Measurements from ENCODE around the gene PSMG1. TPM values are rescaled to one million over a fixed set of nuclear protein-coding genes. Genes with fewer than 3 reads are reported as not detected.

Gene PSMG1
- total and polyA plus RNA-seq, 10 of the 15 experiments (the other 5 are each of a cell fraction or from before 2014, with no cell fraction given) = 21.3 to 248 (median 121) TPM

DNA sequence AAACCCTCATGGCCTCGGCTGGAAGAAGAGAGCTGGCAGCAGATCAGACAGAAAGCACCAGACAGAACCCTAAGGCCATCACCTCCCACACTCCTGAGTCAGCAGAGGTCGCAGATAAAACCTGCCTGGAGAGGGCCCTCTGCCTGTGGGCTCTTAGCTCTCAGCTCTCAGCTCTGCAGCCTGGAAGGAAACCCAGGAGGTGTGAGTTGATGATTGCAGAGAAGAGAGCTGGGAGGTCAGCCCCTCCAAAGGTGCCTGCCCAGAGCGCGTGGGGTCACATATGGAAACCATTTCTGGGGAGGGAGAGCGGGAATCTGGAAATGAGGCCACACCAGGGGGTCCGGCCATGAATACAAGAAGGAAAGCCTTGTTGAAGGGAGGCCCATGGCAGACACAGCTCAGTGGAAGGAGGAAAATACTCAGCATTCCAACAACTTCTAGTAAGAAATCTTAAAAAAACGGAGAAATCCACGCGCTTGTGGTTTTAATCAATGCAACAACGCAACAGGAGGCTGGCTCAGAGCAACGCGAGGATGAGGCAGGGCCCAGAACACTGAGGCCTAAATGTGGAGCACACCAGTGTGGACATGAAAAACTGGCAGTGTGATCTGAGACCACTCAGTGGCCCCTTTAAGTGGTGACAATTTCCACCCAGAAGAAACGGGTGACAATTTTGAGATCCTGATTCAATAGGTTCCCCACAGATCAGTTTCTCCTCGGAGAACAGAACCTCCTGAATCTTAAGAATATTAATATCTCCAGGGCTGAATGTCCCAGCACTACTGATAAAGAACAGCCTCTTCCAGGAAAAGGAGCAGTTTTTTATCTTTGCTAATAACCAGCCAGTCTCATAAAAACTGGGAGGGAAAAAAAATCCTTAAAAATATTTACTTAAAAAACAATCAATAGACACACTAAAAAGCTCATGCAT lies 45.7 kb downstream of the PSMG1 start:
- BruUV-seq (replicated peaks) = no TSS peak
- Histone ChIP-seq H3K9me3 (replicated peaks; ENCODE audit: control insufficient read depth, insufficient read depth, low read length) (no peaks in the 10 kb centered on the region), H3K36me3 (ENCODE audit: control insufficient read depth in 2 of 2, insufficient read depth in 2 of 2, low read length in 1 of 2) (no peaks in the 10 kb centered on the region), H3K4me3 (no peak overlapping the region), H3K4me2 (ENCODE audit: control insufficient read depth, insufficient read depth) (no peak overlapping the region), H3K27ac (ENCODE audit: control insufficient read depth, insufficient read depth) (no peak overlapping the region), H3K27me3 (replicated peaks in 1 of 2; ENCODE audit: control insufficient read depth in 2 of 2, insufficient read depth in 2 of 2, low read length in 1 of 2) (0 out of 4 replicates have a peak, but pooled peaks cover 0 to 2% of the 10 kb centered on the region in 2 experiments), H3K4me1 (ENCODE audit: control insufficient read depth, insufficient read depth, low read length) (no peaks in the 10 kb centered on the region), H2AFZ (ENCODE audit: control insufficient read depth, low read depth, low read length) (no peak overlapping the region), H4K20me1 (ENCODE audit: control insufficient read depth, insufficient read depth) (no peaks in the 10 kb centered on the region), H3K9ac (ENCODE audit: control insufficient read depth, insufficient read depth, low read length) (no peak overlapping the region), H3K79me2 (ENCODE audit: control insufficient read depth, insufficient read depth, low read length) (no peaks in the 10 kb centered on the region)
- in situ Hi-C loops (cut with MboI) (no loop called here), intact Hi-C loops (cut with micrococcal nuclease; ENCODE audit: unreplicated experiment) (loop anchor here (1.0 to 5.0 kb wide), 2 partner anchors 403 to 630 kb away; no protein-coding TSS in a partner anchor)
- ATAC-seq = no peak
- no peak for FAIRE-seq
- ChIA-PET RAD21 (ENCODE audit: unreplicated experiment) (interaction anchor here (0.7 to 1.4 kb wide), 4 partner anchors 105 to 632 kb away, joined by 3 to 6 read pairs (median 4); no protein-coding TSS in a partner anchor), CTCF (interaction anchor here (0.7 to 2.6 kb wide), 13 partner anchors 11 to 1463 kb away, joined by 3 to 18 read pairs (median 3); no protein-coding TSS in a partner anchor), SMC1A (ENCODE audit: uncharacterized antibody, unreplicated experiment) (interaction anchor here (0.6 to 2.0 kb wide), 9 partner anchors 9 to 632 kb away, joined by 3 to 7 read pairs (median 3); no protein-coding TSS in a partner anchor), POLR2A (no interaction called here)
- WGBS (ENCODE audit: insufficient coverage, insufficient replicate concordance, low lambda C conversion rate, missing lambda C conversion rate) = 48% methylated on average over 14 of the region's 14 CpGs
- no peak for DNase-seq (ENCODE audit: low read depth, low spot score)
- TF ChIP-seq IKZF1 (conservative IDR thresholded peaks at IDR 0.05) = no peak
- TF ChIP-seq, protein P1, sequence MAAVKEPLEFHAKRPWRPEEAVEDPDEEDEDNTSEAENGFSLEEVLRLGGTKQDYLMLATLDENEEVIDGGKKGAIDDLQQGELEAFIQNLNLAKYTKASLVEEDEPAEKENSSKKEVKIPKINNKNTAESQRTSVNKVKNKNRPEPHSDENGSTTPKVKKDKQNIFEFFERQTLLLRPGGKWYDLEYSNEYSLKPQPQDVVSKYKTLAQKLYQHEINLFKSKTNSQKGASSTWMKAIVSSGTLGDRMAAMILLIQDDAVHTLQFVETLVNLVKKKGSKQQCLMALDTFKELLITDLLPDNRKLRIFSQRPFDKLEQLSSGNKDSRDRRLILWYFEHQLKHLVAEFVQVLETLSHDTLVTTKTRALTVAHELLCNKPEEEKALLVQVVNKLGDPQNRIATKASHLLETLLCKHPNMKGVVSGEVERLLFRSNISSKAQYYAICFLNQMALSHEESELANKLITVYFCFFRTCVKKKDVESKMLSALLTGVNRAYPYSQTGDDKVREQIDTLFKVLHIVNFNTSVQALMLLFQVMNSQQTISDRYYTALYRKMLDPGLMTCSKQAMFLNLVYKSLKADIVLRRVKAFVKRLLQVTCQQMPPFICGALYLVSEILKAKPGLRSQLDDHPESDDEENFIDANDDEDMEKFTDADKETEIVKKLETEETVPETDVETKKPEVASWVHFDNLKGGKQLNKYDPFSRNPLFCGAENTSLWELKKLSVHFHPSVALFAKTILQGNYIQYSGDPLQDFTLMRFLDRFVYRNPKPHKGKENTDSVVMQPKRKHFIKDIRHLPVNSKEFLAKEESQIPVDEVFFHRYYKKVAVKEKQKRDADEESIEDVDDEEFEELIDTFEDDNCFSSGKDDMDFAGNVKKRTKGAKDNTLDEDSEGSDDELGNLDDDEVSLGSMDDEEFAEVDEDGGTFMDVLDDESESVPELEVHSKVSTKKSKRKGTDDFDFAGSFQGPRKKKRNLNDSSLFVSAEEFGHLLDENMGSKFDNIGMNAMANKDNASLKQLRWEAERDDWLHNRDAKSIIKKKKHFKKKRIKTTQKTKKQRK (IDR thresholded peaks at IDR 0.05; ENCODE audit: low read depth, low read length) = no peak
- no peak for TF ChIP-seq LARP7 (IDR thresholded peaks at IDR 0.05)
- TF ChIP-seq, protein P2, sequence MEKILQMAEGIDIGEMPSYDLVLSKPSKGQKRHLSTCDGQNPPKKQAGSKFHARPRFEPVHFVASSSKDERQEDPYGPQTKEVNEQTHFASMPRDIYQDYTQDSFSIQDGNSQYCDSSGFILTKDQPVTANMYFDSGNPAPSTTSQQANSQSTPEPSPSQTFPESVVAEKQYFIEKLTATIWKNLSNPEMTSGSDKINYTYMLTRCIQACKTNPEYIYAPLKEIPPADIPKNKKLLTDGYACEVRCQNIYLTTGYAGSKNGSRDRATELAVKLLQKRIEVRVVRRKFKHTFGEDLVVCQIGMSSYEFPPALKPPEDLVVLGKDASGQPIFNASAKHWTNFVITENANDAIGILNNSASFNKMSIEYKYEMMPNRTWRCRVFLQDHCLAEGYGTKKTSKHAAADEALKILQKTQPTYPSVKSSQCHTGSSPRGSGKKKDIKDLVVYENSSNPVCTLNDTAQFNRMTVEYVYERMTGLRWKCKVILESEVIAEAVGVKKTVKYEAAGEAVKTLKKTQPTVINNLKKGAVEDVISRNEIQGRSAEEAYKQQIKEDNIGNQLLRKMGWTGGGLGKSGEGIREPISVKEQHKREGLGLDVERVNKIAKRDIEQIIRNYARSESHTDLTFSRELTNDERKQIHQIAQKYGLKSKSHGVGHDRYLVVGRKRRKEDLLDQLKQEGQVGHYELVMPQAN (conservative IDR thresholded peaks at IDR 0.05) = no peak
- no peak for TF ChIP-seq SUZ12 (IDR thresholded peaks at IDR 0.05; ENCODE audit: unreplicated experiment)
- no peak for TF ChIP-seq ESRRA (IDR thresholded peaks at IDR 0.05; ENCODE audit: low read length)
- TF ChIP-seq SMARCA5 (IDR thresholded peaks at IDR 0.05) = no peak
- no peak for TF ChIP-seq MTA3 (IDR thresholded peaks at IDR 0.05; ENCODE audit: borderline replicate concordance, low read length)
- no peak for TF ChIP-seq BCL11A (IDR thresholded peaks at IDR 0.05; ENCODE audit: low read depth, low read length)
- no peak for TF ChIP-seq ZNF207 (IDR thresholded peaks at IDR 0.05; ENCODE audit: borderline replicate concordance)
- no peak for TF ChIP-seq TARDBP (IDR thresholded peaks at IDR 0.05; ENCODE audit: borderline replicate concordance)
- TF ChIP-seq RBBP5 (conservative IDR thresholded peaks at IDR 0.05) = no peak
- TF ChIP-seq NR2C2 (IDR thresholded peaks at IDR 0.05; ENCODE audit: borderline replicate concordance, control insufficient read depth, insufficient read length, low read depth) = no peak
- TF ChIP-seq GATAD2B (conservative IDR thresholded peaks at IDR 0.05; ENCODE audit: low read depth) = no peak
- TF ChIP-seq ZBED1 (IDR thresholded peaks at IDR 0.05; ENCODE audit: borderline replicate concordance) = no peak
- TF ChIP-seq ETV6 (conservative IDR thresholded peaks at IDR 0.05 in 1 of 2, IDR thresholded peaks at IDR 0.05 in 1 of 2; ENCODE audit: borderline replicate concordance in 1 of 2, low read depth in 1 of 2) = no peak
- TF ChIP-seq RAD21 (IDR thresholded peaks at IDR 0.05; ENCODE audit: insufficient read depth, low read depth, low read length) = no peak

All from GM12878 (cell line).